Activated naive CD4-positive, alpha-beta T cell treated with anti-CD3 and anti-CD28 coated beads for 36 hours (primary cell): ENCODE measurements around the gene PODNL1. TPM values are rescaled to one million over a fixed set of nuclear protein-coding genes. Genes with fewer than 3 reads are reported as not detected.

ENCODE experiments used
- CTCF ChIA-PET: fragments of 350-600 bp; sonication (Branson Sonifier 250); formaldehyde crosslinking; loops from one replicate; lab custom pipeline; 2021; ENCODE audit warnings: antibody characterized with exemption; lab: Charles Lee
- DNase-seq: peaks from one replicate; pipeline ENCODE4 v3.0.0-alpha.2; 2020
- H3K27ac Mint-ChIP-seq: one replicate; pipeline ENCODE4 v1.8.0; 2021; ENCODE audit warnings: mild to moderate bottlenecking, mixed read lengths
- H3K27me3 Mint-ChIP-seq: one replicate; pipeline ENCODE4 v1.8.0; 2021; ENCODE audit warnings: low read depth, mixed read lengths
- H3K36me3 Mint-ChIP-seq: one replicate; pipeline ENCODE4 v1.8.0; 2021; ENCODE audit warnings: low read depth, mixed read lengths
- H3K4me1 Mint-ChIP-seq: one replicate; pipeline ENCODE4 v1.8.0; 2021; ENCODE audit warnings: low read depth, mixed read lengths
- H3K4me3 Mint-ChIP-seq: one replicate; pipeline ENCODE4 v1.8.0; 2021; ENCODE audit warnings: mild to moderate bottlenecking, moderate library complexity, mixed read lengths
- H3K9me3 Mint-ChIP-seq: one replicate; pipeline ENCODE4 v1.8.0; 2021; ENCODE audit warnings: mixed read lengths
- intact Hi-C: fragments of 100-400 bp; cut with micrococcal nuclease; formaldehyde crosslinking; loops from one replicate; pipeline ENCODE4 v1.15.1; 2023
- total RNA-seq, 2 experiments: library from RNA; stranded (reverse); gene quantifications; one replicate each; pipeline ENCODE4 v1.2.3, GENCODE V29; 2021

Gene PODNL1
- total RNA-seq, 2 experiments from 2014 or later = 0.29 TPM; not detected in 1

- CTCF ChIA-PET = interaction anchor here (0.8 to 3.0 kb wide), 11 partner anchors 18 to 254 kb away, joined by 3 to 16 read pairs (median 5); partner anchors contain the start of genes ASF1B, IL27RA and MISP3
- no peak overlapping the region for H3K27ac Mint-ChIP-seq
- no peaks in the 10 kb centered on the region for H3K9me3 Mint-ChIP-seq
- no peaks in the 10 kb centered on the region for H3K27me3 Mint-ChIP-seq
- no peak for DNase-seq
- H3K36me3 Mint-ChIP-seq = no peaks in the 10 kb centered on the region
- H3K4me3 Mint-ChIP-seq = no peak overlapping the region
- H3K4me1 Mint-ChIP-seq = peaks cover 34% of the 10 kb centered on the region
- intact Hi-C loops = loop anchor here (5.0 kb wide), 1 partner anchor 590 kb away; no protein-coding TSS in a partner anchor
These were observed 55.8 kb downstream of the PODNL1 start for GRCh38 chr19:13882419-13882795.

GRCh38 chr19:13881692-13882418 is 56.4 kb downstream of the PODNL1 start:
- CTCF ChIA-PET = interaction anchor here (0.6 to 3.0 kb wide), 18 partner anchors 17 to 1796 kb away, joined by 3 to 16 read pairs (median 4); partner anchors contain the start of genes ASF1B, IL27RA and MISP3
- Mint-ChIP-seq H3K27me3 (no peaks in the 10 kb centered on the region), H3K4me3 (peak overlapping the region; percentile 21), H3K36me3 (no peaks in the 10 kb centered on the region), H3K9me3 (no peaks in the 10 kb centered on the region), H3K4me1 (peaks cover 34% of the 10 kb centered on the region), H3K27ac (peak overlapping the region; percentile 63)
- peak; percentile 64 for DNase-seq
- intact Hi-C loops = loop anchor here (2.0 to 5.0 kb wide), 2 partner anchors 25 to 590 kb away; partner anchors contain the start of genes BRME1 and CC2D1A

- intact Hi-C loops = loop anchor here (2.0 to 5.0 kb wide), 2 partner anchors 26 to 591 kb away; partner anchors contain the start of genes BRME1 and CC2D1A
- Mint-ChIP-seq H3K36me3 (no peaks in the 10 kb centered on the region), H3K27me3 (no peaks in the 10 kb centered on the region), H3K4me3 (no peak overlapping the region), H3K9me3 (no peaks in the 10 kb centered on the region), H3K27ac (peak overlapping the region; percentile 77), H3K4me1 (peaks cover 34% of the 10 kb centered on the region)
- DNase-seq = peak; percentile 46
- CTCF ChIA-PET = interaction anchor here (0.6 to 3.0 kb wide), 20 partner anchors 13 to 1795 kb away, joined by 3 to 16 read pairs (median 5); partner anchors contain the start of genes ASF1B, BRME1, CC2D1A and IL27RA
These were observed 56.9 kb downstream of the PODNL1 start for GRCh38 chr19:13881251-13881691.

Other genes with a start within 250 kb of the PODNL1 start
- gene MRI1, start 173.9 kb downstream of the PODNL1 start, total RNA-seq = 10 to 100 TPM; 14.0 to 14.8 TPM
- gene C19orf53, start 164.0 kb downstream of the PODNL1 start, total RNA-seq = 100 to 1,000 TPM; 116 to 132 TPM
- 1 to 10 TPM; 6.7 to 7.1 TPM for gene ZSWIM4, start 143.0 kb downstream of the PODNL1 start, total RNA-seq
- under 1 TPM; 0.55 to 0.74 TPM for gene NANOS3, start 61.3 kb downstream of the PODNL1 start, total RNA-seq
- 1 to 10 TPM; 5.8 to 5.9 TPM for gene BRME1, start 32.3 kb downstream of the PODNL1 start, total RNA-seq
- gene CC2D1A, start 32.2 kb downstream of the PODNL1 start, total RNA-seq = 10 to 100 TPM; 27.4 to 28.6 TPM
- gene DCAF15, start 14.1 kb upstream of the PODNL1 start, total RNA-seq = 10 to 100 TPM; 67.7 to 70.6 TPM
- 10 to 100 TPM; 13.8 to 14.0 TPM for gene RFX1, start 67.9 kb upstream of the PODNL1 start, total RNA-seq
- gene RLN3, start 89.7 kb upstream of the PODNL1 start, total RNA-seq = not detected
- gene IL27RA, start 93.3 kb upstream of the PODNL1 start, total RNA-seq = 10 to 100 TPM; 59.3 to 59.4 TPM
- gene PALM3, start 123.7 kb upstream of the PODNL1 start, total RNA-seq = not detected
- under 1 TPM; 0.45 to 0.96 TPM for gene MISP3, start 134.4 kb upstream of the PODNL1 start, total RNA-seq
- not detected for gene C19orf67, start 147.4 kb upstream of the PODNL1 start, total RNA-seq
- gene SAMD1, start 152.3 kb upstream of the PODNL1 start, total RNA-seq = 10 to 100 TPM; 50.9 to 53.0 TPM
- 10 to 100 TPM; 48.2 to 60.0 TPM for gene PRKACA, start 179.3 kb upstream of the PODNL1 start, total RNA-seq
- gene ASF1B, start 198.2 kb upstream of the PODNL1 start, total RNA-seq = 10 to 100 TPM; 54.7 to 56.6 TPM